Hippocampal formation (tissue), 2 donors: ENCODE measurements around the gene TM4SF1.
A peak's percentile ranks its signal among the peaks of the same experiment; 100 is the strongest.

Experiments
- DNase-seq, 2 donors: peaks; one replicate each; lab custom pipeline; 2025; lab: John Stamatoyannopoulos, UW

The TM4SF1 gene

DNA sequence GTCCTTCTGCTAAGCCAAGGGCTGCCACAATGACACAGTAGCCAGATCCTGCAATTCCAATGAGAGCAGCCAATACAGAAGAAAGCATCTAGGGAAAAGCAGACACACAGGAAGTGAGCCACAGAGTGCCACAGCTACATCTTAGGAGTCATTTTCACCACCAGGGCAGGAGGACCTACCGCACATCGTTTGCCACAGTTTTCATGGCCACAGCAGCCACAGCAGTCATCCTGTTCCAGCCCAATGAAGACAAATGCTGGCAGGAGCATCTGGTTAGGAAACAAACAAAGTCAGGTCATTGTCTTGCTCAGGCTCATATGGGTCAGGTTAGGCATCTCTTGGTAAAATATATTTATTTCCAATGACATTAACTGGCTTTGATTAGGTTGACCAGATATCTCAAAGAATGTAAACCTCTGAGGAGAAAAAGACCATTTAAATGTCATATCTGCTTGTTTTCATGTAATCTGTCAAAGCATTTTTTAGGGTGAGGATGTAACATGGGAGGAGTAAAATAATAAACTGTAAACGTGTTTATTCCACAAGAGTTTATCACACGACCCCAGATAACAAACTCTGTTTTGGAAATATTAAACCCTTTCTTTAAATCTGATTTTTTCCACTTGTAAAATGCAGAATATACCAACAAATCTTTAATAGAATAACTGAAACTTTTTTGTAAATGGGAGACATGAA lies 1.8 kb downstream of the TM4SF1 start:
- no peak for DNase-seq

GRCh38 chr3:149374793-149375500 lies 2.5 kb downstream of the TM4SF1 start:
- no peak for DNase-seq

DNA sequence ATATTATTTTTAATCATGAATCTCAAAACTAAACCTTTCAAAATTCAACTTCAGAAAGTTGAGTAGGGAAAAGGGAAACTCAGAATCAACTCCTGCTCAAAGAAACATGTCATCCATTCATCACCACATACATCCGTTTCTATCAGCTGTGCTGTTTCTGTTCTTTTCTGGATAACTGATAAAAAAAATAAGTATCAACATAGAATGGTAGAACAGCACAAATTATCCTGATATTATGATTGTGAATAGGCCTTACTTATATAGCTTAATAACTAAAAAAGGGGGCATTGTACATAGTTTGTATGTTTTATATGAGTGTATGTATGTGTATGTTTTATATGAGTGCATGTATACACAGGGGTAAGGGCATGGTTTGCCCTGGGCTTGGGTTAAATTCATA lies 3.1 kb downstream of the TM4SF1 start:
- DNase-seq, result no peak

GRCh38 chr3:149373235-149374125 lies 4.0 kb downstream of the TM4SF1 start:
- DNase-seq, result no peak

GRCh38 chr3:149371723-149372114 lies 5.7 kb downstream of the TM4SF1 start:
- no peak for DNase-seq

DNA sequence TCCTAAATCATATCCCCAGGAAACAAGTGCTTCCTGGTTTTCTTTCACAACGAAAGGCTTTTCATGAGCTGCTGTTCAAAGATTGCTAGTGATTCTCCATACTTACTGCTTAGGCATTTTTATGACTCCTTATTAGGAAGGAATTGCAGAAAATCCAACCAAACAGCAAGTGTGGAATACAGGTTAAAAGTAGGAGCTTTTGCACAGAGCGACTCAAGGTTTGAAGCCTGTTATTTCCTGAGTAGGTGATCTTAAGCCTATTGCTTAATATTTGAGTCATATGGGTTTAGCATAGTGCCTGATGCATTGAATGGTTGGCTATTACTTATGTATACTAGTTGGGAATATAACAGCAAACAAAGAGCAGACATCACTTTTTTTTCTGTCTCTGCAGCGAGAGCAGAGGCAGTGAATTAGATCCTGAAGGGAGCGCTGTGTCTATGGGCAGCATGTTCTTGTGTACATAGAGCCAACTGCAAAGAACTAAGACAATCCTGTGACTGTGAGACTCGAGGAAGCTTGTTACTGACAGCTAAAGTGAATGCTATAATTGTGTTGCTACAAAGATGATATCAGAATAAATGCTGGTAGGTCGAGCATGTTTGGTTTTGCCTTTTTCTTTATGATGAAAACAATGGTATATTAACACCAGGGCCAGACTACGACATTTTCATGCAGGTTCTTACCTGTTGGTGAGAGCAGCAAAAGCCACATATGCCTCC lies 6.3 kb downstream of the TM4SF1 start:
- DNase-seq, result peak in 1 of 2 donors; percentile 35

- DNase-seq, result no peak
Observed at GRCh38 chr3:149369991-149370866, 7.2 kb downstream of the TM4SF1 start.

- peak in 1 of 2 donors; percentile 21 for DNase-seq
Observed at GRCh38 chr3:149368674-149369497, 8.6 kb downstream of the TM4SF1 start.

- DNase-seq, result no peak
Observed at GRCh38 chr3:149368201-149368673, 9.2 kb downstream of the TM4SF1 start.

GRCh38 chr3:149366941-149367840 lies 10.3 kb downstream of the TM4SF1 start:
- DNase-seq, result no peak

GRCh38 chr3:149366031-149366430 lies 11.4 kb downstream of the TM4SF1 start:
- DNase-seq, result no peak

- no peak for DNase-seq
Observed at GRCh38 chr3:149364624-149365023, 12.8 kb downstream of the TM4SF1 start.

DNA sequence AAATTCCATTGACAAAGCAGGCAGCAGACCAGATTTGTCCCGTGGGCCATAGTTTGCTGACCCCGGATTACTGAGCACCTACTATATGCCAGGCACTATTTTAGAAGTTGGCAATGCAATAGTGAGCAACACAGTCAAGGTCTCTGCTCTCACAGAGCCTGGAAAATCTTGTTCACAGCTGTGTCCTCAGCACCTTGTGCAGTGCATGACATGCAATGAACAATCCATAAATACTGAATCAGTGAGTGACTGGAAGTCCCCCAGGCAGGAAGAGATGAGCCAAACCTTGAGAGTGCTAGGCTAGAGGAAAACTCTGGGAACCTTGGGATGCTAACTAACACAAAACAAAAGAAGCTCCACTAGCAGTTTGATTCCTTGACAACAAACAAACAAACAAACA lies 14.4 kb downstream of the TM4SF1 start:
- DNase-seq, result no peak

DNA sequence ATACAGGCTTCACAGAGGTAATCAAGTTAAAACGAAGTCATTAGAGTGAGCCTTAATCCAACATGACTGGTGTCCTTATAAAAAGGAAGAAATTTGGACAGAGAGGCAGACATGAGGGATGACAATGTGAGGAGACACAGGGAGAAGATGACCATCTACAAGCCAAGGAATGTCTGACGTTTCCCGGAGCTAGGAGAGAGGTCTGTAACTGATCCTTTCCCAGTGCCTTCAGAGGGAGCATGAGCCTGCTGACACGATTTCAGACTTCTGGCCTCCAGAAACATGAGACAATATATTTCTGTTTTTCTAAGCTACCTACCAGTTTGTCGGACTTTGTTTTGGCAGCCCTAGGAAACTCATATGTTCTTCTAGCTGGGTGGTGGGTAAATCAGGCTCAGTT lies 15.1 kb downstream of the TM4SF1 start:
- DNase-seq, result no peak

GRCh38 chr3:149356630-149357029 lies 20.8 kb downstream of the TM4SF1 start:
- DNase-seq, result no peak

DNA sequence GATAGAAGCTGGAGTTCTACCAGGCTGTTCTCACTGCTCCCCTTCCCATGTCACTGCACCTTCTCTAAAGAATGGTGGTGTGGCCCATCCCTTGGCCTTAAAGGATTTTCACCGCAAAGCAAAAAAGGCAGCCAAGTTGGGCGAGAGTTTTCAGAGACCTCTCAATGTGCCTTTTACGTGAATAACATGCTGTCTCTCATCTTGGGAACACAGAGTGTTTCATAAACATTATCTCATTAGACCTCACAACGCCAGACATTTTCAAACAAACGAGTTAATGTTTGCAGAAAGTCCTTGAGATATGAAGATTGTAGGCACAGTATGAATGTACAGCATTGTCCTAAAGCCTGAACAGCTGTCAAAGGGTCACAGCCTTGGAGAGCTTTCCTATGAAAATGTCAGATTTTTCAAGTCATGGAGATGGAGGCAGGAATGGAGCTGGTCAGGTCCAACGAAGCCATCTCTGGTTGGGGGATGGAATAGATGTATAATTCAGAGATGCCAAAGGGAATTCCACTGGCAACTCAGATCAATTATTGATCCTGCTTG lies 21.3 kb downstream of the TM4SF1 start:
- DNase-seq, result no peak

DNA sequence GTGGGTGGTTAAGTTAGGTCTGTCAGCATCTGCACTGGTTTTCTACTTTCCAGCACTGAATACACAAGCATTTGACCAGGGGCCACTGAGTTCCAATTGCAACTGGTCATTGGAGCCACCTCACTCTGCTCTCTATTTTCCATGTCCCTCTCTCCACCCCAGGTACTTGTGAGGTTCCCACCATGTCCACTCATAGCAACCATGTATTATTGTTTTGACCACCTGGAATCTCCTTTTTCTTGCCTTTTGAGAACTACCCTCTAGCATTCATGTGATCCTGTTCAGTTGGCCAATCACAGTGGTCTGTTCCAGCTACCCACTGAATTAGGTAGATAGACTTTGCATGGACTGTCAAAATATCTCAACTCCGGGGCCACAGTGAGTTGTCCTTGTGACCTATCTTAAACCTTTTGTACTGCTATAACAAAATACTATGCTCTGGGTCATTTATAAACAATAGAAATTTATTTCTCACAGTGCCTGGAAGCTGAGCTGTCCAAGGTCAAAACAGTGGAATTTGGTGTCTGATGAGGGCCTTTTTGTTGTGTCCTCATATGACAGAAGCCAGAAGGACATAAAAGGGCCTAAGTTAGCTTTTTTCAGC lies 23.8 kb downstream of the TM4SF1 start:
- no peak for DNase-seq

DNA sequence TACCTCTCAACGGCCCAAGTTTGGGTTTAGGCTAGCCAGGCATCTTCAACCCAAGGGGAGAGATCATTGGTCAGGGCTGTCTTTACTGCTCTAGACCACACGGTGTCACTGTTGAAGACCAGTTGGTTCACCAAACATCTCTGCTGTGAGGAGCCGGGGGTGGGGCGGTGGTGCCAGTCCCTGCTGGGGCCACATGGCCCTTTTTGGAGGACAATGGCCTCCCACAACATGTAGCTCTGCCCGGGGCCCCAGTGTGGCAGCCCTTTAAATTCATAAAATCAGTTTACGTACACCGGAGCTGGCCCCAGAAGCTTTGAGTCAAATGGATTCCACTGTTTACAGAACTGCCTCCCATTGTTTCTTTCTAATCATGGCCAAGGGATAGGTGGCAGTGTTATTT lies 24.9 kb downstream of the TM4SF1 start:
- DNase-seq, result peak; percentile 11 to 17
